T-helper 1 cell treated with Interleukin-12 subunit alpha and Interleukin-12 subunit beta and Interleukin-4 antibody, amounts not matched to agents 30 ng/mL and 1 ng/mL, for 36 hours (primary cell): ENCODE measurements around the gene MTURN. TPM values are rescaled to one million over a fixed set of nuclear protein-coding genes. Genes with fewer than 3 reads are reported as not detected.

ENCODE experiments used
- intact Hi-C: fragments of 100-400 bp; cut with micrococcal nuclease; formaldehyde crosslinking; loops from one replicate; pipeline ENCODE4 v1.15.1; 2024
- total RNA-seq: library from RNA; stranded (reverse); gene quantifications from 2 replicates; pipeline ENCODE4 v1.2.3, GENCODE V29; 2022

The MTURN gene
- total RNA-seq, 1 donor from 2014 or later, result 1.1 TPM

- intact Hi-C loops, result no loop called here
Measured at GRCh38 chr7:30201161-30201666, 66.4 kb downstream of the MTURN start.

- intact Hi-C loops, result no loop called here
Measured at GRCh38 chr7:30201921-30202320, 67.1 kb downstream of the MTURN start.

- intact Hi-C loops, result no loop called here
Measured at GRCh38 chr7:30202671-30203070, 67.9 kb downstream of the MTURN start.

GRCh38 chr7:30206491-30206890 lies 71.7 kb downstream of the MTURN start:
- intact Hi-C loops, result no loop called here

- intact Hi-C loops, result no loop called here
Measured at GRCh38 chr7:30206942-30207341, 72.2 kb downstream of the MTURN start.

- intact Hi-C loops, result no loop called here
Measured at GRCh38 chr7:30207376-30207775, 72.6 kb downstream of the MTURN start.

- intact Hi-C loops, result no loop called here
Measured at GRCh38 chr7:30209951-30210350, 75.2 kb downstream of the MTURN start.

Other genes with a start within 250 kb of the MTURN start
- gene SCRN1, start 145.2 kb upstream of the MTURN start, total RNA-seq, result 1.0 TPM in 2 replicates
- gene FKBP14, start 108.3 kb upstream of the MTURN start, total RNA-seq, result 8.4 and 8.9 TPM in 2 replicates
- 7.1 TPM in 2 replicates for gene PLEKHA8, start 106.6 kb upstream of the MTURN start, total RNA-seq
- gene ZNRF2, start 149.6 kb downstream of the MTURN start, total RNA-seq, result 14.4 and 15.6 TPM in 2 replicates